BJ (cell line): ENCODE measurements around the gene POTEI. TPM values are rescaled to one million over a fixed set of nuclear protein-coding genes. Genes with fewer than 3 reads are reported as not detected.
"Not testable (repeated sequence)": the region's sequence is repeated elsewhere in the genome, so short reads cannot be mapped to it uniquely, and the experiment has no call there.

Experiments used
- CTCF ChIA-PET: fragments of 350-600 bp; formaldehyde crosslinking; extraction: SDS; loops from one replicate; lab custom pipeline; 2021; ENCODE audit warnings: antibody characterized with exemption, inconsistent platforms; lab: Yijun Ruan, JAX
- POLR2A ChIA-PET: fragments of 300-600 bp; sonication (Branson Sonifier 250); formaldehyde crosslinking; extraction: SDS; loops from one replicate; lab custom pipeline; 2021; ENCODE audit warnings: antibody characterized with exemption; lab: Charles Lee
- DNase-seq: peaks from one replicate; pipeline ENCODE4 v3.0.0-alpha.2; 2011; ENCODE audit warnings: low read depth
- H3K27me3 ChIP-seq: 2 replicates; pipeline ENCODE4 v1.6.0; 2011; ENCODE audit warnings: low read length; ENCODE audit not compliant: control insufficient read depth, insufficient read depth
- H3K36me3 ChIP-seq: 2 replicates; pipeline ENCODE4 v1.5.1; 2011; ENCODE audit warnings: low read length; ENCODE audit not compliant: control insufficient read depth, insufficient read depth
- H3K4me3 ChIP-seq: 2 replicates; pipeline ENCODE4 v1.5.1; 2011; ENCODE audit warnings: low read depth, mild to moderate bottlenecking, control low read depth, low read length
- polyA plus RNA-seq: library from polyadenylated mRNA; depleted of rRNA; stranded (reverse); fragments of >200 nt; gene quantifications from 2 replicates; pipeline ENCODE4 v1.2.3, GENCODE V29; 2011

Gene POTEI
- polyA plus RNA-seq, 1 experiment = not detected

- POLR2A ChIA-PET, H3K4me3 ChIP-seq, H3K36me3 ChIP-seq, DNase-seq, H3K27me3 ChIP-seq, CTCF ChIA-PET: not testable (repeated sequence)
These were observed 20.4 kb upstream of the POTEI start for GRCh38 chr2:130529545-130529944.

- DNase-seq, H3K27me3 ChIP-seq, CTCF ChIA-PET, H3K4me3 ChIP-seq, H3K36me3 ChIP-seq, POLR2A ChIA-PET: not testable (repeated sequence)
These were observed 18.3 kb upstream of the POTEI start for GRCh38 chr2:130527365-130527967.

GRCh38 chr2:130522390-130522789 is 13.3 kb upstream of the POTEI start:
- CTCF ChIA-PET, POLR2A ChIA-PET, H3K36me3 ChIP-seq, DNase-seq, H3K27me3 ChIP-seq, H3K4me3 ChIP-seq: not testable (repeated sequence)

DNA sequence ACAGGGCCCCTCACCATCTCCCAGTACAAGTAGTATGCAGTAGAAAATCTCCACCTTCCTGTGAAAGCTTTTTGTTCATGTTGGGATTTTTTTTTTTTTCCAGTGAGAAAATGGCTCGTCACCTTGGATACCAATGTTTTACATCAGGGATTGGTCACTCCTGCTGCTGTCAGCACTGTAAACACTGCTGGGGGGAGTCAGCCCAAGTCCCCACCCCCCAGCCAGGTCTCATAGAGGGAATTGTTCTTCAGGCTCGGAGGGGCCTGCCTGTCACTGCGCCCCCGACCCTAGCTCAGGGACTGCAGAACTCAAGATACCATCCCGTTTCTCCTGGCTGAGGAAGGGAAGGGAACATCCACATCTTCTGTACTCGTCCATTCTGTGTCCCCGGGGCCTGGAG is 11.9 kb upstream of the POTEI start, which contains the start of gene CFC1B:
Gene CFC1B (plus strand): TSS at position 231 of the 400 bp plus-strand sequence. CDS start 263 bp downstream, outside the sequence.
- CTCF ChIA-PET, POLR2A ChIA-PET, DNase-seq, H3K27me3 ChIP-seq, H3K4me3 ChIP-seq, H3K36me3 ChIP-seq: not testable (repeated sequence)

DNA sequence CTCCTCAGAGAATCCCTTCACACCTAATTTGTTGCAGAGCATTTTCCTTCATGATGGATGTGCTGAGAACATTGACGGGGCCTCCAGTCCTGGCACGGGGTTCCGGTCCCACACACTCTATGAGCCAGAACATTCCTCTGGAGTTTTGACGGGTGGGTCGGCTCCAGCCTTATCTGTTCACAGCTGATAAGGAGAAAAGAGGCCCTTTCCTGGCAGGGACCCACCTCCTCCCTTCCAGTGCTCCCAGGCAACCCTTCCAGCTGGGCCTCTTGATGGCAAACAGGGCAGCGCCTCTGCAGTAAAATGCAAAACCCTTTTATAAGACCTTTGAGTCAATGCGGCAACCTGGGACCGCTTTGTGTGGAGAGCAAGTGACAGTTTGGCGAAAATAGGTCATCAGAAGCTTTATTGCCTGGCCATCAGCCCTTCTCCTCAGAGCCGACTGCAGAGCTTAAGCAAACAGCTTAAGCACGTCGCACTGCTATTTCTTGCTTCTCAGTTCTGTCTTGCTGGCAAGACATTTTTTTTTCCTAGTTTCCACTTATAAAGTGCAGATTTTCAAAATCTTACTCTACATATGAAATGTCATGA is 9.5 kb upstream of the POTEI start:
- H3K27me3 ChIP-seq, H3K36me3 ChIP-seq, DNase-seq, H3K4me3 ChIP-seq, CTCF ChIA-PET, POLR2A ChIA-PET: not testable (repeated sequence)

- H3K27me3 ChIP-seq, CTCF ChIA-PET, DNase-seq, POLR2A ChIA-PET, H3K4me3 ChIP-seq, H3K36me3 ChIP-seq: not testable (repeated sequence)
These were observed 2.8 kb upstream of the POTEI start for GRCh38 chr2:130511747-130512451.

GRCh38 chr2:130510807-130511746 is 1.9 kb upstream of the POTEI start:
- H3K4me3 ChIP-seq, DNase-seq, POLR2A ChIA-PET, CTCF ChIA-PET, H3K36me3 ChIP-seq, H3K27me3 ChIP-seq: not testable (repeated sequence)

DNA sequence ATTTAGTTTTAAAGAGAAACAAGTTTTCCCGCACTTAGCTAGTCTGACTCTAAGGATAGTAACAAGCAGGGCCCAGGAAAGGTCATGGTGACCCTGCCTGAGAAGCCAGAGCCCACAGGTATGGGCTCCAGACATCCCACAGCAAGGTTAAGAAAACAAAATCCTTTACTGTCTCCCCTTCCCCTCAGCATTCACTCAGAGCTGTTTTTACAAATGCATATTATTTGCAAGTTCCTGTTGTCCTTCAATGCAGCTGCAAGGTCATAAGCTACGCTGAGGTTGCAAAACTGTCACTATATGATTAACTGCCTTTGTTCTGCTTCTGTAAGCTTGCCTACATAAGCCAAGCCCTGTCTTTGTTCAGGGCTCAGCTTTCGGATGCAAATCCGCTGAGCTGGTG is 18.1 kb downstream of the POTEI start:
- H3K36me3 ChIP-seq, H3K27me3 ChIP-seq, H3K4me3 ChIP-seq, POLR2A ChIA-PET, DNase-seq, CTCF ChIA-PET: not testable (repeated sequence)

- H3K27me3 ChIP-seq, POLR2A ChIA-PET, H3K36me3 ChIP-seq, DNase-seq, H3K4me3 ChIP-seq, CTCF ChIA-PET: not testable (repeated sequence)
These were observed 53.7 kb downstream of the POTEI start for GRCh38 chr2:130455413-130455812.

- H3K36me3 ChIP-seq, DNase-seq, POLR2A ChIA-PET, CTCF ChIA-PET, H3K4me3 ChIP-seq, H3K27me3 ChIP-seq: not testable (repeated sequence)
These were observed 54.4 kb downstream of the POTEI start for GRCh38 chr2:130454712-130455083.

GRCh38 chr2:130453955-130454711 is 55.0 kb downstream of the POTEI start:
- DNase-seq, H3K4me3 ChIP-seq, POLR2A ChIA-PET, CTCF ChIA-PET, H3K36me3 ChIP-seq, H3K27me3 ChIP-seq: not testable (repeated sequence)

GRCh38 chr2:130452897-130453296 is 56.2 kb downstream of the POTEI start:
- H3K36me3 ChIP-seq, POLR2A ChIA-PET, H3K4me3 ChIP-seq, H3K27me3 ChIP-seq, CTCF ChIA-PET, DNase-seq: not testable (repeated sequence)
